Retina (tissue), 1 donor: ENCODE data around the gene CDKL2.
A peak's percentile ranks its signal among the peaks of the same experiment; 100 is the strongest.
"Not testable (repeated sequence)": the region's sequence is repeated elsewhere in the genome, so short reads cannot be mapped to it uniquely, and the experiment has no call there.

Experiments used
- DNase-seq: peaks from one replicate; pipeline ENCODE4 v3.0.0-alpha.2; 2016

The CDKL2 gene

GRCh38 chr4:75630174-75630936 is at the start of gene CDKL2:
CDKL2 (minus strand) TSS chr4:75630528; CDS start chr4:75625988, 4,540 bp downstream.
- peak; percentile 96 for DNase-seq

DNA sequence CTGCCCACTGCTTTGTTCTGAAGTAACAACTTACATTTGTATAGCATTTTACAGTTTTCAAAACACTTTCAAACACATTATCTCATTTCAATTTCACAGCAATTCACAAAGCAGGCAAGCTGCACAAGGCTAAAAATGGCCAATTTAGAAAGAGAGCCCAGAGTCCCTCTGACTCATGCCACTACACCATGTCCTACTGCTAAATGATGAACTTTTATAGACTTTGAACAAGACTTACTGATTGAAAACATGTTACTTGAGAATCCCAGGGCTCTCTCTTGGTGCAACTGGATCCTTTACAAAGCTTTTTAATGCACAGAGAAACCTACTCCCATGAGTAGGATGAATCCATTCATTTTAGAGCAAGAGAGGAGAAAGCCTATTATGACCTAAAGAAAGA is 48.6 kb upstream of the CDKL2 start:
- DNase-seq, result no peak

GRCh38 chr4:75678473-75678872 is 48.1 kb upstream of the CDKL2 start:
- DNase-seq, result no peak

DNA sequence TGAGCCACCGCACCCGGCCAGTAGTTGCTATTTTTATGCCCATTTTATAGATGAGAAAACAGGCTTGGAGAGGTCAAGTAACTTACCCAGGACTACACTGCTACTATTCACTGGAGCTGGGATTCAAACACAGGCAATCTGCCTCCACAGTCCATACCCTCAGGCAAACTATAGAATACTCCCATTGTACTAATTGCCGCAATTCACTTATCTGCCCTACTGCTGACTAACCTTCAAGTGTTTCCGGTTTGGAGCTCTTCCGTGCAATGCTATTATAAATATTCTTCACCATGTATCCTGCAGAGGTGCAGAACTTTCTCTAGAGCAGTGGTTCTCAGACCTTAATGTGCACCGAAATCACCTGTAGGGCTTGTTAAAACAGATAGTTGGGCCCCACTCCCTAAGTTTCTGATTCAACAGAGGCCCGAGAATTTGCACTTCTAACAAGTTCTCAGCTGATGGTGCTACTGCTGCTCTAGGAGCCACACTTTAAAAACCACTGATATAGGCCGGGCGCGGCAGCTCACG is 44.7 kb upstream of the CDKL2 start:
- no peak for DNase-seq

GRCh38 chr4:75673959-75674328 is 43.6 kb upstream of the CDKL2 start:
- no peak for DNase-seq

GRCh38 chr4:75673027-75673958 is 43.0 kb upstream of the CDKL2 start, which contains the start of gene G3BP2:
G3BP2 (minus strand) TSS chr4:75673411; CDS start chr4:75662025, 11,386 bp downstream.
- peak; percentile 98 for DNase-seq

DNA sequence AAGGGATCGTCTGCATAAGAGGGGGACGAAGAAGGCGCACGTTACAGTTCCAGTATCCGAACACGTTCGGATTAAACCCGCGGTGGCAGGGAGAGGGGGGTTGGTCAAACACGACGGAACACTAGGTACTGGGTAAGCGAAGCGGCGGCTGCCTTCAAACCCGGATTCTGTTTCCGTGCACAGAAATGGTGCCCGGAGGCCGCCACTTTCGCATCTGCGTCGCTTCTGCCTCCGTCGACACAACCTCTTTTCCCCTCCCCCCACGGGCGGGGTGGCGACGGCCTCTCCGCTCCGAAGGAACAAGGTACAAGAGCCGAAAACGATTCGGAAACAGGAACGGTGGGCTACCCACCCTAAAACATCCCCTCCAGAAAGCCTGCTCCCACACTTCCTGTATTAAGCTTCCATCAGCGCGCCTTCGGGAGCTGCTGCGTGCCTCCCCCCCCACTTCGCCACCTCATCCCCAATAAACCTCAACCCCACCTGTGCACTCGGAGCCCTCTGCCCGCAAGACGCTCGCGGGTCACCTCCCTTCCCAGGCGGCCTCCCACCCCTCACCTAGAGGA is 42.2 kb upstream of the CDKL2 start:
- peak; percentile 86 for DNase-seq

DNA sequence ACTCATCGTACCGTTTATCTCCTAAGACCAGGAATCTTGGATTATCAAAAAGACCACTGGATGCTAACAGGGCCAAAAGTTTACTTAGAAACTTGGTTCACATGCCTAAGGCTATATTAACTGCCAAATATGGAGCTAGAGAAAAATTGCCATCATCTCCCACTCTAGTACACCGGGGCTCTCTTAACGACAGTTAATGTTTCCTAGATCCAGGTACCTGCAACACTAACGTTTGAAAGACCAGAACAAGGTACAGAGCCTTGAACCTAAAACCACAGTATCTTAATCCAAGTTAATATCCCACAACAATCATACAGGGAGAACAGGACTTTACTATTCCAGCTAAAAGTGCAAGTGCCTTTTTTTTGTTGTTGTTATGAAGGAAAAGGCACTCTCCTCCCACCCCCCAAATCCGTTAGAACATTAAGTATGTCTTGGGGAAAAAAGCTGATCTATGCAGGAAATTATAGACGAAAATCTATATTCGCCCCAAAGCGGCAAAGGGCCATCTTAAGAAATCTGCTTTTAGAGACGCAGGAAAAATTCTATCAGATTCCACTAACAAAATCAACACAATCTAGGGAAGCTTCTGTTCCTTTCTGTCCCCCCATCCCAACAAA is 41.6 kb upstream of the CDKL2 start:
- DNase-seq, result no peak

DNA sequence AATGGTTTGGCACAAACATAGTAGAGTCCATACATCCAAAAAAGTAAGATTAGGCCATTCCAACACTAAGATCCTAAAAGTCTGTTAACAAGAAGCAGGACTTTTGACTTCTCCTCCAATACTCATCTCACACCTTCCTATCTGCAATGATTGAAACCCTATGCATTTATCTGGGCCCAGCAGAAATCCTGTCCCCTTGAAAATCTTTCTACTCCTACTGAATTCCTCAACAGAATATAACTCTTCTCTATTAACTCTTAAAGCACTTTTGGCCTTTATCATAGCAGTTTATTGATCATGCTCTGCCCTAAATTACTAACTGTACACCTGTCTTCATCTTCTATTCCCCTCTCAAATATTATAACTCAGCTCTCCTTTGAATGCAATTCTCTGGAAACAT is 38.3 kb upstream of the CDKL2 start:
- DNase-seq, result no peak

DNA sequence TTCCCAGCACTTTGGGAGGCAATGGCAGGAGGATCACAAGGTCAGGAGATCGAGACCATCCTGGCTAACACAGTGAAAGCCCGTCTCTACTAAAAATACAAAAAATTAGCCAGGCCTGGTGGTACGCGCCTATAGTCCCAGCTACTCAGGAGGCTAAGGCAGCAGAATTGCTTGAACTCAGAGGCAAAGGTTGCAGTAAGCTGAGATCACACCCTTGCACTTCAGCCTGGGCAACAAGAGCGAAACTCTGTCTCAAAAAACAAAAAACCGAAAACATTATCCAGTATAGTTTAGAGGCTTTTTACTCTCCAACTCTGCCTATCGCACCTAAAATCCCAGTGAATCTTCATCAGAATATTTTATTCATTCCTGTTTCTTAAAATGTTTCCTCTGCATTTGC is 37.3 kb upstream of the CDKL2 start:
- not testable (repeated sequence) for DNase-seq

GRCh38 chr4:75666299-75666698 is 36.0 kb upstream of the CDKL2 start:
- DNase-seq, result no peak

DNA sequence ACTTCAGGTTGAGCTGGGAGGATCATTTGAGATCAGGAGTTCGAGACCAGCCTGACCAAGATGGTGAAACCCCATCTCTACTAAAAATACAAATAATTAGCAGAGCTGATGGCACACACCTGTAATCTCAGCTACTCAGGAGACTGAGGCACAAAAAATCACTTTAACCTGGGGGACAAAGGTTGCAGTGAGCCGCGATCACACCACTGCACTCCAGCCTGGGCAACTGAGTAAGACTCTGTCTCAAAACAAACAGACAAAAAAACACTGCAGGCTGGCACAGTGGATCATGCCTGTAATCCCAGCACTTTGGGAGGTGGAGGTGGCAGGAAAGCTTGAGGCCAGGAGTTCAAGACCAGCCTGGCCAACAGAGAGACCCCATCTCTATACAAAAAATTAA is 34.3 kb upstream of the CDKL2 start:
- not testable (repeated sequence) for DNase-seq

DNA sequence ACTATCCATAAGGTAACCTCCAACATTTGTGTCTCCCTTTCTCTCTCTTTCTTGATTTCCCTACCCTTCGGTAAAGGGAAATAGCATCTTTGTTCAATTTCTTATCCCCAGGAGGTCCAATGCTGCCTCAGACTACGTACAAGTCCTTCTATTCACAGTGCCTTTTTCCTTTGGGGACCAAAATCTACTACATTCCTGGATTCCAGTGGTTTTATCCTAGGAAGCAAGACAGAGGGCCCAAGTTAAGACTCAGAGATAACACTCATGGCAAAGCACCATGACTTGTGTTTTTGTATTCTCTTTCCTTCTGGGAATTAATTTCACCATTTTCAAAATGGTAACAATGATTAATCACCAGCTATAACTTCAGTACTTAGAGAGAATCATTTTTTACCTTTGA is 32.3 kb upstream of the CDKL2 start:
- no peak for DNase-seq

GRCh38 chr4:75660491-75660890 is 30.2 kb upstream of the CDKL2 start:
- DNase-seq, result no peak

DNA sequence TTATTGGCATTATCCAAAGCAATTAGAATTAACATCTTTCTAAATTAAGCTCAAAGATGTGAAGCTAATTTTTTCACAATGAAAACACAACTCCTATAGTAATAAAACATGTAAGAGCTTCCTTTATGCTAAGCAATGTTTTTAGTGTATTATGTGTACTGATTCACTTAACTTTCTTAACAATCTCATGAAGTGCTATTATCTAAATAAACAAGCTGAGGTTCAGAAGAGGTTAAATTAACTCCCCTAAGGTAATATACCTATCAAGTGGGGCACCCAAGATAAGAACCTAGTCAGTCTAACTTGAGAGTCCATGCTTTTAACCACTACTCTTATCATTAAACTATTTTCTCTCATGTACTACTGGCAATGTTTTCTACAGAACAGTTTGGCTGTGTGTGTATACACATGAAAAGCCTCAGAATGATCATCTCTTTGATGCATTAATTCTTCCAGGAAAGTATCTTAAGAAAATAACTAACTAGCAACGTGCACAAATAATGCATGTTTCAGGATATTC is 29.2 kb upstream of the CDKL2 start:
- no peak for DNase-seq

- no peak for DNase-seq
Measured at GRCh38 chr4:75658876-75659275, 28.5 kb upstream of the CDKL2 start.

DNA sequence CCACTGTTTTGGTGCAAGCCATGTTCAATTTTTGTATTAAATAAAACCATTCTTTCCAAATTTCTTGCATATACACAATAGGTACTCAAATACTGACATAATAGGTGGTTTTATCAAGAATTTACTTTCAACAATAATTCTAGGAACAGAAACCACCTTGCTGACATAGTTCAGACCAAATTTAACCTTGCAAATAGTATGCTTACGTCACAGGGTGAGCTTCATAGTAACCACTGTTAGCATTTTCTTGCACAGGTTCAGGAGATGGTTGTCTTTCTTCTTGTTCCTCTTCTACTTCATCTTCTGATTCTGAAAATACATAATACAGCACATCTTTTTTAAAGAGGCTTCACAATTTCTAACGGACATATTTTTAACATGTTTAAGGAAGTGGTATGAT is 25.2 kb upstream of the CDKL2 start:
- DNase-seq, result no peak

GRCh38 chr4:75654905-75655304 is 24.6 kb upstream of the CDKL2 start:
- no peak for DNase-seq

GRCh38 chr4:75653845-75654503 is 23.6 kb upstream of the CDKL2 start:
- no peak for DNase-seq

- DNase-seq, result no peak
Measured at GRCh38 chr4:75644095-75644494, 13.8 kb upstream of the CDKL2 start.

GRCh38 chr4:75643651-75644050 is 13.3 kb upstream of the CDKL2 start:
- no peak for DNase-seq

- DNase-seq, result no peak
Measured at GRCh38 chr4:75639124-75639695, 8.9 kb upstream of the CDKL2 start.
